GM12878 (cell line): ENCODE measurements around the gene KCNH5. TPM values are rescaled to one million over a fixed set of nuclear protein-coding genes. Genes with fewer than 3 reads are reported as not detected.

Experiments
- ATAC-seq: fragments of 200-7000 bp; cut with Tn5 transposase; 3 replicates; pipeline ENCODE4 v1.9.1; 2020; ENCODE audit warnings: mild to moderate bottlenecking, moderate library complexity
- BruUV-seq: library from RNA; stranded (reverse); fragments of 400-500 nt; replicated peaks from 2 replicates; lab custom pipeline; 2021; lab: Mats Ljungman, UMichigan
- CTCF ChIA-PET: fragments of 300-600 bp; sonication (Branson Sonifier 250); formaldehyde crosslinking; extraction: SDS; loops from one replicate; lab custom pipeline; 2021; ENCODE audit warnings: inconsistent platforms; lab: Yijun Ruan, JAX
- POLR2A ChIA-PET: fragments of 350-600 bp; formaldehyde crosslinking; extraction: SDS; loops from one replicate; lab custom pipeline; 2021; ENCODE audit warnings: inconsistent platforms; lab: Charles Lee
- RAD21 ChIA-PET: fragments of 300-600 bp; sonication (Branson Sonifier 250); formaldehyde crosslinking; loops from one replicate; lab custom pipeline; 2023; ENCODE audit warnings: antibody characterized with exemption; ENCODE audit not compliant: unreplicated experiment; lab: Charles Lee
- SMC1A ChIA-PET: fragments of 300-600 bp; sonication (Branson Sonifier 250); formaldehyde crosslinking; loops from one replicate; lab custom pipeline; 2023; ENCODE audit not compliant: unreplicated experiment, uncharacterized antibody; lab: Charles Lee
- DNase-seq: peaks from one replicate; pipeline ENCODE4 v3.0.0-alpha.2; 2011; ENCODE audit warnings: low read depth, low spot score
- FAIRE-seq: peaks from 3 replicates; lab custom pipeline; 2011; peaks lifted over from hg19 to GRCh38; lab: Jason Lieb, UNC
- H2AFZ ChIP-seq: 2 replicates; pipeline ENCODE4 v1.6.0; 2011; ENCODE audit warnings: low read depth, low read length, control low read depth; ENCODE audit not compliant: control insufficient read depth
- H3K27ac ChIP-seq: 2 replicates; pipeline ENCODE4 v1.5.1; 2011; ENCODE audit warnings: control low read depth; ENCODE audit not compliant: control insufficient read depth, insufficient read depth
- H3K27me3 ChIP-seq, 2 experiments: replicated peaks in 1 of 2; 2 replicates each; pipeline versions ENCODE4 v1.6.0 to v1.6.1; 2011; ENCODE audit warnings: low read length in 1 of 2; ENCODE audit not compliant: control insufficient read depth in 2 of 2, insufficient read depth in 2 of 2
- H3K36me3 ChIP-seq, 2 experiments: 2 replicates each; pipeline ENCODE4 v1.5.1; 2011; ENCODE audit warnings: low read length in 1 of 2; ENCODE audit not compliant: control insufficient read depth in 2 of 2, insufficient read depth in 2 of 2
- H3K4me1 ChIP-seq: 2 replicates; pipeline ENCODE4 v1.6.1; 2011; ENCODE audit warnings: mild to moderate bottlenecking, low read length, moderate library complexity, mixed read lengths; ENCODE audit not compliant: control insufficient read depth, insufficient read depth
- H3K4me2 ChIP-seq: 2 replicates; pipeline ENCODE4 v1.6.0; 2011; ENCODE audit warnings: control low read depth; ENCODE audit not compliant: control insufficient read depth, insufficient read depth
- H3K4me3 ChIP-seq: fragments of 200-600 bp; sonication (generic); 2 replicates; pipeline ENCODE4 v1.5.1; 2016
- H3K79me2 ChIP-seq: 2 replicates; pipeline ENCODE4 v1.6.0; 2011; ENCODE audit warnings: low read length; ENCODE audit not compliant: control insufficient read depth, insufficient read depth
- H3K9ac ChIP-seq: 2 replicates; pipeline ENCODE4 v1.8.0; 2011; ENCODE audit warnings: low read length, control low read depth, mixed read lengths; ENCODE audit not compliant: control insufficient read depth, insufficient read depth
- H3K9me3 ChIP-seq: replicated peaks from 3 replicates; pipeline ENCODE4 v1.5.1; 2011; ENCODE audit warnings: mild to moderate bottlenecking, low read length; ENCODE audit not compliant: control insufficient read depth, insufficient read depth
- H4K20me1 ChIP-seq: 2 replicates; pipeline ENCODE4 v1.6.0; 2011; ENCODE audit not compliant: control insufficient read depth, insufficient read depth
- ATF2 ChIP-seq: IDR thresholded peaks from 2 replicates; pipeline ENCODE4 v1.6.1; 2012; ENCODE audit warnings: low read length, inconsistent platforms
- CBX3 ChIP-seq: fragments of 200-600 bp; sonication (generic); IDR thresholded peaks from 2 replicates; pipeline ENCODE4 v1.6.1; 2016; ENCODE audit warnings: low read depth, borderline replicate concordance
- CHD1 ChIP-seq: IDR thresholded peaks from 2 replicates; pipeline ENCODE4 v1.6.1; 2012; ENCODE audit warnings: low read depth, low read length, improper control_type of control experiment
- ELK1 ChIP-seq: IDR thresholded peaks from 2 replicates; pipeline ENCODE4 v1.6.1; 2012; ENCODE audit warnings: low read depth, low read length, improper control_type of control experiment
- NFYB ChIP-seq: IDR thresholded peaks from 2 replicates; pipeline ENCODE4 v1.6.1; 2011; ENCODE audit warnings: low read depth, mild to moderate bottlenecking, low read length, improper control_type of control experiment, moderate library complexity; ENCODE audit not compliant: insufficient read depth
- NR2C1 ChIP-seq: fragments of 450-650 bp; IDR thresholded peaks from 2 replicates; pipeline ENCODE4 v1.6.1; 2017; ENCODE audit warnings: antibody characterized with exemption, mild to moderate bottlenecking, moderate library complexity
- NR2C2 ChIP-seq: IDR thresholded peaks from 2 replicates; pipeline ENCODE4 v1.6.1; 2011; ENCODE audit warnings: borderline replicate concordance, low read depth; ENCODE audit not compliant: control insufficient read depth, insufficient read length
- PAX5 ChIP-seq: IDR thresholded peaks from 2 replicates; pipeline ENCODE4 v1.6.1; 2011; ENCODE audit warnings: low read depth, low read length, borderline replicate concordance
- USF2 ChIP-seq: IDR thresholded peaks from 2 replicates; pipeline ENCODE4 v1.6.1; 2011; ENCODE audit warnings: low read depth, low read length, improper control_type of control experiment, borderline replicate concordance
- ZBTB11 ChIP-seq: fragments of 450-650 bp; formaldehyde crosslinking; IDR thresholded peaks from 2 replicates; pipeline ENCODE4 v1.5.0; 2022; ENCODE audit warnings: mild to moderate bottlenecking, missing genetic modification characterization
- WGBS: methylation state at CpG from one replicate; pipeline ENCODE4 v1.1.6; 2016; ENCODE audit warnings: low lambda C conversion rate; ENCODE audit not compliant: insufficient replicate concordance, insufficient coverage; ENCODE audit errors: missing lambda C conversion rate; 5-methylcytosine and 5-hydroxymethylcytosine counted together
- in situ Hi-C: fragments of 300-500 bp; cut with MboI; formaldehyde crosslinking; loops from 9 replicates; pipeline ENCODE4 v1.14.3; 2018; ENCODE audit warnings: mixed read lengths
- intact Hi-C: fragments of 100-400 bp; cut with micrococcal nuclease; formaldehyde crosslinking; loops from one replicate; pipeline ENCODE4 v1.14.2; 2022; ENCODE audit not compliant: unreplicated experiment
- polyA plus RNA-seq, 11 experiments: library from polyadenylated mRNA; depleted of rRNA in 4 of 11; unstranded in 6 of 11; stranded (reverse) in 5 of 11; fragments of >200 nt; fragmentation: Nextera tagmentation in 4 of 11; fragmentation: Illumina TruSeq in 1 of 11; extraction: Ambion mirVana in 4 of 11; extraction: Trizol in 1 of 11; gene quantifications; 1 replicate in 1 of 11; 2 replicates in 10 of 11; pipeline versions ENCODE4 v1.2.1 to v1.2.3, GENCODE V29; 2011 to 2016; ENCODE audit warnings: inconsistent platforms in 2 of 11, missing spikeins in 2 of 11, low read depth in 1 of 11
- total RNA-seq, 4 experiments: library from RNA; depleted of rRNA in 3 of 4; stranded (reverse); fragments of >200 nt in 3 of 4; fragmentation: Illumina TruSeq in 1 of 4; extraction: Trizol in 1 of 4; gene quantifications; 2 replicates each; pipeline versions ENCODE4 v1.2.1 to v1.2.3, GENCODE V29; 2013 to 2021

KCNH5 gene
- total and polyA plus RNA-seq, 10 of the 15 experiments (the other 5 are each of a cell fraction or from before 2014, with no cell fraction given), result under 0.01 to 0.04 (median 0.04) TPM; not detected in 7

GRCh38 chr14:62885451-62885850 is 159.8 kb downstream of the KCNH5 start:
- Histone ChIP-seq H3K9me3 (no peaks in the 10 kb centered on the region), H3K27me3 (no peaks in the 10 kb centered on the region), H2AFZ (no peak overlapping the region), H3K79me2 (no peaks in the 10 kb centered on the region), H3K36me3 (no peaks in the 10 kb centered on the region), H3K4me1 (no peaks in the 10 kb centered on the region), H3K9ac (no peak overlapping the region), H3K4me2 (no peak overlapping the region), H4K20me1 (no peaks in the 10 kb centered on the region), H3K27ac (no peak overlapping the region), H3K4me3 (no peak overlapping the region)
- in situ Hi-C loops, result no loop called here
- no peak for DNase-seq
- ChIA-PET SMC1A (no interaction called here), POLR2A (no interaction called here), RAD21 (no interaction called here), CTCF (no interaction called here)
- no peak for TF ChIP-seq NR2C1
- TF ChIP-seq CBX3, result no peak
- no peak for TF ChIP-seq NR2C2
- no peak for TF ChIP-seq PAX5
- intact Hi-C loops, result no loop called here
- no peak for ATAC-seq
- no peak for FAIRE-seq
- WGBS, result 14% methylated on average over 2 of the region's 2 CpGs
- BruUV-seq, result no TSS peak

- H3K4me1 ChIP-seq, result no peaks in the 10 kb centered on the region
- intact Hi-C loops, result no loop called here
- no peaks in the 10 kb centered on the region for H3K27me3 ChIP-seq
- H3K9ac ChIP-seq, result no peak overlapping the region
- H3K79me2 ChIP-seq, result no peaks in the 10 kb centered on the region
- no peak overlapping the region for H3K4me2 ChIP-seq
- no peaks in the 10 kb centered on the region for H3K9me3 ChIP-seq
- no peaks in the 10 kb centered on the region for H3K36me3 ChIP-seq
- no peaks in the 10 kb centered on the region for H4K20me1 ChIP-seq
- ATAC-seq (no peak), FAIRE-seq (no peak), DNase-seq (no peak)
- H3K27ac ChIP-seq, result no peak overlapping the region
- H2AFZ ChIP-seq, result no peak overlapping the region
- TF ChIP-seq ELK1 (no peak), NFYB (no peak), ATF2 (no peak), USF2 (no peak), CHD1 (no peak), ZBTB11 (no peak)
- TF ChIP-seq, all 136 proteins: peak for 0
- ChIA-PET RAD21 (no interaction called here), POLR2A (no interaction called here), CTCF (no interaction called here), SMC1A (interaction anchor here (0.7 kb wide), 1 partner anchor 79 kb away, joined by 3 read pairs; no protein-coding TSS in a partner anchor)
- no TSS peak for BruUV-seq
- no peak overlapping the region for H3K4me3 ChIP-seq
- in situ Hi-C loops, result no loop called here
- 0% methylated on average over 2 of the region's 2 CpGs for WGBS
Measured at GRCh38 chr14:62882967-62883366, 162.3 kb downstream of the KCNH5 start.
